Astrocyte (in vitro differentiated cells and primary cell): Measurements from ENCODE around the gene KDF1.

Experiments
- CTCF ChIP-seq: IDR thresholded peaks from 2 replicates; pipeline ENCODE4 v1.5.1; 2011; ENCODE audit warnings: low read depth, mild to moderate bottlenecking, inconsistent platforms, low read length, moderate library complexity; ENCODE audit not compliant: insufficient read depth
- EZH2 ChIP-seq: IDR thresholded peaks from 2 replicates; pipeline ENCODE4 v1.6.1; 2012; ENCODE audit warnings: mild to moderate bottlenecking, low read length, inconsistent platforms; ENCODE audit not compliant: insufficient read depth

DNA sequence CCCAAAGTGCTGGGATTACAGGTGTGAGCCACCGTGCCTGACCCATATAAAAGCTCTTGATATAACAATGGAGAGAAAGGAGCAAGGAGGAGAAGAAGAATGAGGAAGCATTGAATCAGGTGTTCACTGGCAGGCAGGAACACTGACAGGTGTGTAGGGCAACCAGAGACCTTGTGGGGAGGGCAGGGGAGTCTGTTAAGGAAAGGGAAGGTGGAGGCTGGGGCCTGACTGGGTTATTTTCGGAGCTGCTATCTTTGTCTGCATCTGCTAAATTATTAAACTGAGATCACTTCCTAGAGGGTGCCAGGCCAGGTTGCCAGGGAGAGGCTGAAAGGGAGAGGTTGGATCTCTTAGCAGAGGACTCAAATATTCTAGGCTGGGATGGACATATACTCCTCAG lies 26.4 kb upstream of the KDF1 start:
- TF ChIP-seq CTCF (no peak), EZH2 (no peak)
